PC-9 (cell line): ENCODE measurements around the gene CREG1. TPM values are rescaled to one million over a fixed set of nuclear protein-coding genes. Genes with fewer than 3 reads are reported as not detected.

ENCODE experiments used
- BruUV-seq: library from RNA; stranded (reverse); fragments of 400-500 nt; replicated peaks from 2 replicates; lab custom pipeline; 2021; lab: Mats Ljungman, UMichigan
- CTCF ChIA-PET: fragments of 300-600 bp; sonication (Branson Sonifier 250); formaldehyde crosslinking; loops from one replicate; lab custom pipeline; 2022; ENCODE audit warnings: antibody characterized with exemption; lab: Charles Lee
- POLR2A ChIA-PET: fragments of 300-600 bp; sonication (Branson Sonifier 250); formaldehyde crosslinking; loops from one replicate; lab custom pipeline; 2022; ENCODE audit warnings: antibody characterized with exemption; ENCODE audit not compliant: unreplicated experiment; lab: Charles Lee
- DNase-seq, 2 experiments: peaks; one replicate each; pipeline versions ENCODE4 v3.0.0 to v3.0.0-alpha.2; 2015 to 2022; ENCODE audit warnings: mixed read lengths in 1 of 2
- H2AFZ ChIP-seq: fragments of 200-600 bp; sonication (generic); 2 replicates; pipeline ENCODE4 v1.8.1; 2017; ENCODE audit warnings: antibody characterized with exemption
- H3F3A ChIP-seq: fragments of 200-600 bp; sonication (generic); 2 replicates; pipeline ENCODE4 v1.8.1; 2017; ENCODE audit warnings: antibody characterized with exemption, mild to moderate bottlenecking, low read depth; ENCODE audit not compliant: insufficient read depth
- H3K27ac ChIP-seq: fragments of 200-600 bp; sonication (generic); 2 replicates; pipeline ENCODE4 v1.6.1; 2016; ENCODE audit warnings: mixed run types
- H3K27me3 ChIP-seq: fragments of 200-600 bp; sonication (generic); 2 replicates; pipeline ENCODE4 v1.6.1; 2016; ENCODE audit warnings: low read depth, mixed run types; ENCODE audit not compliant: insufficient read depth
- H3K36me3 ChIP-seq: fragments of 200-600 bp; sonication (generic); 2 replicates; pipeline ENCODE4 v1.6.1; 2016; ENCODE audit warnings: low read depth, mixed run types
- H3K4me1 ChIP-seq: fragments of 200-600 bp; sonication (generic); replicated peaks from 2 replicates; pipeline ENCODE4 v1.6.1; 2016; ENCODE audit warnings: mixed run types; ENCODE audit not compliant: insufficient read depth
- H3K4me2 ChIP-seq: fragments of 200-600 bp; sonication (generic); 2 replicates; pipeline ENCODE4 v1.6.1; 2017; ENCODE audit warnings: mixed run types
- H3K4me3 ChIP-seq: fragments of 200-600 bp; sonication (generic); 2 replicates; pipeline ENCODE4 v1.6.1; 2016; ENCODE audit warnings: mixed run types
- H3K79me2 ChIP-seq: fragments of 200-600 bp; sonication (generic); 2 replicates; pipeline ENCODE4 v1.6.1; 2017; ENCODE audit warnings: low read depth, mixed run types
- H3K9me2 ChIP-seq: fragments of 200-600 bp; sonication (generic); 2 replicates; pipeline ENCODE4 v1.8.1; 2017; ENCODE audit warnings: mild to moderate bottlenecking; ENCODE audit not compliant: insufficient read depth
- H3K9me3 ChIP-seq: fragments of 200-600 bp; sonication (generic); 2 replicates; pipeline ENCODE4 v1.8.1; 2016; ENCODE audit warnings: low read depth; ENCODE audit not compliant: insufficient read depth
- H4K20me1 ChIP-seq: fragments of 200-600 bp; sonication (generic); 2 replicates; pipeline ENCODE4 v1.8.1; 2017; ENCODE audit not compliant: insufficient read depth
- EZH2 ChIP-seq: fragments of 200-600 bp; sonication (generic); IDR thresholded peaks from 2 replicates; pipeline ENCODE4 v1.8.0; 2017; ENCODE audit warnings: antibody characterized with exemption, low read depth
- intact Hi-C: fragments of 100-400 bp; cut with micrococcal nuclease; formaldehyde crosslinking; loops from one replicate; pipeline ENCODE4 v1.10.0; 2022; ENCODE audit not compliant: unreplicated experiment
- total RNA-seq: library from RNA; stranded (reverse); gene quantifications from 2 replicates; pipeline ENCODE4 v1.2.3, GENCODE V29; 2021
- TF ChIP-seq, protein P1 (sequence below): fragments of 200-600 bp; sonication (generic); conservative IDR thresholded peaks from 2 replicates; pipeline ENCODE4 v1.6.1; 2017; ENCODE audit warnings: mixed run types, antibody characterized with exemption, mild to moderate bottlenecking, moderate library complexity

The CREG1 gene
- total RNA-seq, 1 experiment from 2014 or later, result 31.6 TPM

- H3F3A ChIP-seq, result no peaks in the 10 kb centered on the region
- ChIA-PET POLR2A (no interaction called here), CTCF (interaction anchor here (0.5 to 1.7 kb wide), 5 partner anchors 53 to 730 kb away, joined by 3 to 8 read pairs (median 4); no protein-coding TSS in a partner anchor)
- BruUV-seq, result no TSS peak
- H3K4me3 ChIP-seq, result no peak overlapping the region
- TF ChIP-seq EZH2, result no peak
- no peaks in the 10 kb centered on the region for H3K9me2 ChIP-seq
- no peaks in the 10 kb centered on the region for H3K27me3 ChIP-seq
- no peak for DNase-seq
- no peaks in the 10 kb centered on the region for H4K20me1 ChIP-seq
- no peak overlapping the region for H2AFZ ChIP-seq
- no peaks in the 10 kb centered on the region for H3K9me3 ChIP-seq
- H3K27ac ChIP-seq, result no peak overlapping the region
- H3K4me2 ChIP-seq, result no peak overlapping the region
- intact Hi-C loops, result loop anchor here (1.0 to 5.0 kb wide), 5 partner anchors 90 to 623 kb away; partner anchors contain the start of gene POU2F1
- no peaks in the 10 kb centered on the region for H3K79me2 ChIP-seq
- H3K4me1 ChIP-seq, result no peaks in the 10 kb centered on the region
- H3K36me3 ChIP-seq, result no peaks in the 10 kb centered on the region
These were observed 20.4 kb downstream of the CREG1 start for GRCh38 chr1:167532964-167533824.

GRCh38 chr1:167532375-167532774, 21.2 kb downstream of the CREG1 start:
- POLR2A ChIA-PET, result no interaction called here

GRCh38 chr1:167529829-167530474, 23.6 kb downstream of the CREG1 start:
- Histone ChIP-seq H3K9me2 (no peaks in the 10 kb centered on the region), H2AFZ (no peak overlapping the region), H3K36me3 (no peaks in the 10 kb centered on the region), H3K27ac (no peak overlapping the region), H3K4me3 (no peak overlapping the region), H3K4me2 (no peak overlapping the region), H3K79me2 (no peaks in the 10 kb centered on the region), H3K9me3 (no peaks in the 10 kb centered on the region), H3K4me1 (no peaks in the 10 kb centered on the region), H3K27me3 (no peaks in the 10 kb centered on the region), H3F3A (no peaks in the 10 kb centered on the region), H4K20me1 (no peaks in the 10 kb centered on the region)
- BruUV-seq, result no TSS peak
- ChIA-PET CTCF (no interaction called here), POLR2A (no interaction called here)
- no peak for TF ChIP-seq EZH2
- TF ChIP-seq, protein P1, sequence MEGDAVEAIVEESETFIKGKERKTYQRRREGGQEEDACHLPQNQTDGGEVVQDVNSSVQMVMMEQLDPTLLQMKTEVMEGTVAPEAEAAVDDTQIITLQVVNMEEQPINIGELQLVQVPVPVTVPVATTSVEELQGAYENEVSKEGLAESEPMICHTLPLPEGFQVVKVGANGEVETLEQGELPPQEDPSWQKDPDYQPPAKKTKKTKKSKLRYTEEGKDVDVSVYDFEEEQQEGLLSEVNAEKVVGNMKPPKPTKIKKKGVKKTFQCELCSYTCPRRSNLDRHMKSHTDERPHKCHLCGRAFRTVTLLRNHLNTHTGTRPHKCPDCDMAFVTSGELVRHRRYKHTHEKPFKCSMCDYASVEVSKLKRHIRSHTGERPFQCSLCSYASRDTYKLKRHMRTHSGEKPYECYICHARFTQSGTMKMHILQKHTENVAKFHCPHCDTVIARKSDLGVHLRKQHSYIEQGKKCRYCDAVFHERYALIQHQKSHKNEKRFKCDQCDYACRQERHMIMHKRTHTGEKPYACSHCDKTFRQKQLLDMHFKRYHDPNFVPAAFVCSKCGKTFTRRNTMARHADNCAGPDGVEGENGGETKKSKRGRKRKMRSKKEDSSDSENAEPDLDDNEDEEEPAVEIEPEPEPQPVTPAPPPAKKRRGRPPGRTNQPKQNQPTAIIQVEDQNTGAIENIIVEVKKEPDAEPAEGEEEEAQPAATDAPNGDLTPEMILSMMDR, result no peak
- intact Hi-C loops, result loop anchor here (5.0 kb wide), 2 partner anchors 308 to 463 kb away; partner anchors contain the start of gene POU2F1
- DNase-seq, result no peak

More at GRCh38 chr1:167532375-167532774, 21.2 kb downstream of the CREG1 start:
- Histone ChIP-seq H3K4me3 (no peak overlapping the region), H3K4me1 (no peaks in the 10 kb centered on the region), H3K79me2 (no peaks in the 10 kb centered on the region), H3K36me3 (no peaks in the 10 kb centered on the region), H3F3A (no peaks in the 10 kb centered on the region), H4K20me1 (no peaks in the 10 kb centered on the region), H3K27ac (no peak overlapping the region), H2AFZ (no peak overlapping the region), H3K9me3 (no peaks in the 10 kb centered on the region), H3K9me2 (no peaks in the 10 kb centered on the region), H3K27me3 (no peaks in the 10 kb centered on the region), H3K4me2 (no peak overlapping the region)
- DNase-seq, result no peak
- intact Hi-C loops, result loop anchor here (2.0 to 5.0 kb wide), 3 partner anchors 90 to 465 kb away; partner anchors contain the start of gene POU2F1
- no TSS peak for BruUV-seq
- CTCF ChIA-PET, result no interaction called here
- TF ChIP-seq, protein P1, result no peak
- no peak for TF ChIP-seq EZH2
